Measurements from ENCODE around the gene ANKRD24. TPM values are rescaled to one million over a fixed set of nuclear protein-coding genes. Genes with fewer than 3 reads are reported as not detected.
"Not testable (repeated sequence)": the region's sequence is repeated elsewhere in the genome, so short reads cannot be mapped to it uniquely, and the experiment has no call there.

The ANKRD24 gene
- polyA plus RNA-seq, 3 donors = 0.07 to 0.79 TPM; not detected in 1

GRCh38 chr19:4139614-4140236 lies 42.8 kb upstream of the ANKRD24 start:
- 37% methylated on average over 9 of the region's 14 CpGs for WGBS (ENCODE audit: insufficient coverage)
- H3K4me2 ChIP-seq (replicated peaks; ENCODE audit: extremely low read depth, low read length, poor library complexity, severe bottlenecking) = no peak overlapping the region
- H2AFZ ChIP-seq (ENCODE audit: insufficient read depth, low read depth, low read length, poor library complexity, severe bottlenecking) = peak overlapping the region; percentile 67

GRCh38 chr19:4140237-4140711 lies 42.2 kb upstream of the ANKRD24 start:
- no peaks in the 10 kb centered on the region for H3K79me2 ChIP-seq (ENCODE audit: insufficient read depth, low read length)
- H3K27me3 ChIP-seq (ENCODE audit: control insufficient read depth in 2 of 2, insufficient read depth in 2 of 2, low read length in 2 of 2) = no peaks in the 10 kb centered on the region
- no peaks in the 10 kb centered on the region for H3K9me3 ChIP-seq (replicated peaks in 1 of 2; ENCODE audit: control insufficient read depth in 1 of 2, insufficient read depth in 1 of 2, low read length in 2 of 2)
- no CpG with 5 or more reads among the region's 12 CpGs for WGBS (ENCODE audit: insufficient coverage)
- Mint-ChIP-seq H3K36me3 (no peaks in the 10 kb centered on the region), H3K9me3 (peaks cover 0 to 4% (median 0%) of the 10 kb centered on the region in 7 donors), H3K4me1 (peaks cover 10% of the 10 kb centered on the region), H3K4me3 (no peak overlapping the region), H3K27me3 (ENCODE audit: low read depth in 3 of 3) (peaks cover 4 to 28% (median 10%) of the 10 kb centered on the region in 3 donors), H3K27ac (no peak overlapping the region)
- no peaks in the 10 kb centered on the region for H3K36me3 ChIP-seq (replicated peaks in 1 of 2; ENCODE audit: control insufficient read depth in 1 of 2, insufficient read depth in 2 of 2, low read length in 2 of 2)
- intact Hi-C loops (cut with micrococcal nuclease) = loop anchor here in 1 of 2 donors (2.0 kb wide), 1 partner anchor 153 kb away; no protein-coding TSS in a partner anchor
- H3K4me2 ChIP-seq (replicated peaks; ENCODE audit: extremely low read depth, low read length, poor library complexity, severe bottlenecking) = no peak overlapping the region
- H3K27ac ChIP-seq (ENCODE audit: low read depth in 1 of 2, low read length in 2 of 2) = no peak overlapping the region
- H3K4me3 ChIP-seq (replicated peaks in 1 of 3; ENCODE audit: low read depth in 2 of 3, low read length in 3 of 3) = no peak overlapping the region
- H3K4me1 ChIP-seq (ENCODE audit: control insufficient read depth in 1 of 2, insufficient read depth in 2 of 2, low read length in 2 of 2) = peaks cover 3 to 7% of the 10 kb centered on the region in 2 donors
- no peaks in the 10 kb centered on the region for H4K20me1 ChIP-seq (ENCODE audit: insufficient read depth, low read length)
- H2AFZ ChIP-seq (ENCODE audit: insufficient read depth, low read depth, low read length, poor library complexity, severe bottlenecking) = no peak overlapping the region
- peak; percentile 56 for TF ChIP-seq CTCF (IDR thresholded peaks at IDR 0.05)
- H3K9ac ChIP-seq (ENCODE audit: insufficient read depth, low read length, poor library complexity, severe bottlenecking) = no peak overlapping the region
- DNase-seq = peak; percentile 23 to 57 (median 48)

More at GRCh38 chr19:4139614-4140236, 42.8 kb upstream of the ANKRD24 start:
- Mint-ChIP-seq H3K9me3 (peaks cover 0 to 4% (median 0%) of the 10 kb centered on the region in 7 donors), H3K4me3 (no peak overlapping the region), H3K27ac (peak overlapping the region in 2 of 7 donors; percentile 1 to 44), H3K27me3 (ENCODE audit: low read depth in 3 of 3) (peaks cover 4 to 26% (median 12%) of the 10 kb centered on the region in 3 donors), H3K4me1 (peaks cover 10% of the 10 kb centered on the region), H3K36me3 (no peaks in the 10 kb centered on the region)
- no peak overlapping the region for H3K9ac ChIP-seq (ENCODE audit: insufficient read depth, low read length, poor library complexity, severe bottlenecking)
- H3K4me1 ChIP-seq (ENCODE audit: control insufficient read depth in 1 of 2, insufficient read depth in 2 of 2, low read length in 2 of 2) = peaks cover 3 to 7% of the 10 kb centered on the region in 2 donors
- no peaks in the 10 kb centered on the region for H4K20me1 ChIP-seq (ENCODE audit: insufficient read depth, low read length)
- no peaks in the 10 kb centered on the region for H3K9me3 ChIP-seq (replicated peaks in 1 of 2; ENCODE audit: control insufficient read depth in 1 of 2, insufficient read depth in 1 of 2, low read length in 2 of 2)
- no peak overlapping the region for H3K27ac ChIP-seq (ENCODE audit: low read depth in 1 of 2, low read length in 2 of 2)
- intact Hi-C loops (cut with micrococcal nuclease) = loop anchor here in 1 of 2 donors (2.0 kb wide), 1 partner anchor 153 kb away; no protein-coding TSS in a partner anchor
- TF ChIP-seq CTCF (IDR thresholded peaks at IDR 0.05) = peak; percentile 77
- no peaks in the 10 kb centered on the region for H3K36me3 ChIP-seq (replicated peaks in 1 of 2; ENCODE audit: control insufficient read depth in 1 of 2, insufficient read depth in 2 of 2, low read length in 2 of 2)
- no peak overlapping the region for H3K4me3 ChIP-seq (replicated peaks in 1 of 3; ENCODE audit: low read depth in 2 of 3, low read length in 3 of 3)
- no peaks in the 10 kb centered on the region for H3K79me2 ChIP-seq (ENCODE audit: insufficient read depth, low read length)
- no peaks in the 10 kb centered on the region for H3K27me3 ChIP-seq (ENCODE audit: control insufficient read depth in 2 of 2, insufficient read depth in 2 of 2, low read length in 2 of 2)
- DNase-seq = peak; percentile 61 to 69 (median 64)

GRCh38 chr19:4142916-4143315 lies 39.6 kb upstream of the ANKRD24 start:
- WGBS (ENCODE audit: insufficient coverage) = no CpG with 5 or more reads among the region's 1 CpG
- H4K20me1 ChIP-seq (ENCODE audit: insufficient read depth, low read length); H3K4me3 ChIP-seq (replicated peaks in 1 of 3; ENCODE audit: low read depth in 2 of 3, low read length in 3 of 3); H3K36me3 Mint-ChIP-seq; H3K9ac ChIP-seq (ENCODE audit: insufficient read depth, low read length, poor library complexity, severe bottlenecking); H3K4me3 Mint-ChIP-seq; H3K4me2 ChIP-seq (replicated peaks; ENCODE audit: extremely low read depth, low read length, poor library complexity, severe bottlenecking); H3K27ac Mint-ChIP-seq; H2AFZ ChIP-seq (ENCODE audit: insufficient read depth, low read depth, low read length, poor library complexity, severe bottlenecking); H3K79me2 ChIP-seq (ENCODE audit: insufficient read depth, low read length); H3K27ac ChIP-seq (ENCODE audit: low read depth in 1 of 2, low read length in 2 of 2); DNase-seq; intact Hi-C loops (cut with micrococcal nuclease); H3K27me3 ChIP-seq (ENCODE audit: control insufficient read depth in 2 of 2, insufficient read depth in 2 of 2, low read length in 2 of 2); H3K9me3 ChIP-seq (replicated peaks in 1 of 2; ENCODE audit: control insufficient read depth in 1 of 2, insufficient read depth in 1 of 2, low read length in 2 of 2); H3K9me3 Mint-ChIP-seq; H3K36me3 ChIP-seq (replicated peaks in 1 of 2; ENCODE audit: control insufficient read depth in 1 of 2, insufficient read depth in 2 of 2, low read length in 2 of 2): not testable (repeated sequence)
- H3K4me1 ChIP-seq (ENCODE audit: control insufficient read depth in 1 of 2, insufficient read depth in 2 of 2, low read length in 2 of 2) = peaks cover 8 to 15% of the 10 kb centered on the region in 2 donors
- Mint-ChIP-seq H3K4me1 (peaks cover 18% of the 10 kb centered on the region), H3K27me3 (ENCODE audit: low read depth in 3 of 3) (peaks cover 4 to 42% (median 17%) of the 10 kb centered on the region in 3 donors)

All from CD14-positive monocyte (primary cell).